Prostate gland (tissue), 2 donors: ENCODE data around the gene RPS6KA3.

Source experiments
- POLR2AphosphoS5 ChIP-seq: sonication (generic); formaldehyde crosslinking; IDR thresholded peaks from one replicate; pipeline ENCODE4 v1.6.1; 2017; ENCODE audit warnings: antibody characterized with exemption
- TF ChIP-seq, protein P1 (sequence below), 4 experiments: fragments of 200-600 bp in 2 of 4; fragments of 450-650 bp in 2 of 4; sonication (generic) in 2 of 4; IDR thresholded peaks; 1 replicate in 3 of 4; 2 replicates in 1 of 4; pipeline ENCODE4 v1.5.1; 2016 to 2019; ENCODE audit warnings: antibody characterized with exemption in 4 of 4, mild to moderate bottlenecking in 2 of 4, moderate library complexity in 2 of 4

DNA sequence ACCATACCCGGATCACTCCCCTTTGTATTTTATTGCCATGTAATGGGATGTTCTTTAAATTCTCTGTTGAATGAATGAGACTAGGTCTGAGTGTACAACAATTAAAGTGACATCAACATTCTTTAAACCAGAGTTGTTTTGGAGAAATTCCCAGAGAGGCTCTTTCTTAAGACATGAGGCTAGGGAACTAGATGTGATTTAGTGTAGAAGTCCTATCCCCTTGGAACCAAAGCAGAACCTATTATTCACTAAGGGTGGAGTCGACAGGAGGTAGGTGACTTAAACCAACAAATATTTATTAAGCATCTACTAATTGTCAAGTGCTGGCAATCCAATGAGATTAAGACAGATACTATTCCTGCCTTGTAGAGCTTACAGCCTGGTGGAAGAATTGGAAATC, 126.7 kb downstream of the RPS6KA3 start:
- TF ChIP-seq POLR2AphosphoS5 = no peak
- TF ChIP-seq, protein P1, sequence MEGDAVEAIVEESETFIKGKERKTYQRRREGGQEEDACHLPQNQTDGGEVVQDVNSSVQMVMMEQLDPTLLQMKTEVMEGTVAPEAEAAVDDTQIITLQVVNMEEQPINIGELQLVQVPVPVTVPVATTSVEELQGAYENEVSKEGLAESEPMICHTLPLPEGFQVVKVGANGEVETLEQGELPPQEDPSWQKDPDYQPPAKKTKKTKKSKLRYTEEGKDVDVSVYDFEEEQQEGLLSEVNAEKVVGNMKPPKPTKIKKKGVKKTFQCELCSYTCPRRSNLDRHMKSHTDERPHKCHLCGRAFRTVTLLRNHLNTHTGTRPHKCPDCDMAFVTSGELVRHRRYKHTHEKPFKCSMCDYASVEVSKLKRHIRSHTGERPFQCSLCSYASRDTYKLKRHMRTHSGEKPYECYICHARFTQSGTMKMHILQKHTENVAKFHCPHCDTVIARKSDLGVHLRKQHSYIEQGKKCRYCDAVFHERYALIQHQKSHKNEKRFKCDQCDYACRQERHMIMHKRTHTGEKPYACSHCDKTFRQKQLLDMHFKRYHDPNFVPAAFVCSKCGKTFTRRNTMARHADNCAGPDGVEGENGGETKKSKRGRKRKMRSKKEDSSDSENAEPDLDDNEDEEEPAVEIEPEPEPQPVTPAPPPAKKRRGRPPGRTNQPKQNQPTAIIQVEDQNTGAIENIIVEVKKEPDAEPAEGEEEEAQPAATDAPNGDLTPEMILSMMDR (IDR thresholded peaks at IDR 0.05) = no peak
